GM18867 (cell line): ENCODE data around the gene PDZD2.

ENCODE experiments used
- ATAC-seq: cut with Tn5 transposase; IDR thresholded peaks from one replicate; pipeline ENCODE4 v1.9.1; 2021; ENCODE audit warnings: mild to moderate bottlenecking, moderate library complexity; ENCODE audit not compliant: unreplicated experiment

PDZD2 gene

DNA sequence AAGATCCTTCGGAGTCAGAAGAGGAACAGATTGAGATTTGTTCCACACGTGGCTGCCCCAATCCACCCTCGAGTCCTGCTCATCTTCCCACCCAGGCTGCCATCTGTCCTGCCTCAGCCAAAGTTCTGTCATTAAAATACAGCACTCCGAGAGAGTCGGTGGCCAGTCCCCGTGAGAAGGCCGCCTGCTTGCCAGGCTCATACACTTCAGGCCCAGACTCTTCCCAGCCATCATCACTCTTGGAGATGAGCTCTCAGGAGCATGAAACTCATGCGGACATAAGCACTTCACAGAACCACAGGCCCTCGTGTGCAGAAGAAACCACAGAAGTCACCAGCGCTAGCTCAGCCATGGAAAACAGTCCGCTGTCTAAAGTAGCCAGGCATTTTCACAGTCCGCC lies 449.3 kb downstream of the PDZD2 start:
- ATAC-seq, result no peak

DNA sequence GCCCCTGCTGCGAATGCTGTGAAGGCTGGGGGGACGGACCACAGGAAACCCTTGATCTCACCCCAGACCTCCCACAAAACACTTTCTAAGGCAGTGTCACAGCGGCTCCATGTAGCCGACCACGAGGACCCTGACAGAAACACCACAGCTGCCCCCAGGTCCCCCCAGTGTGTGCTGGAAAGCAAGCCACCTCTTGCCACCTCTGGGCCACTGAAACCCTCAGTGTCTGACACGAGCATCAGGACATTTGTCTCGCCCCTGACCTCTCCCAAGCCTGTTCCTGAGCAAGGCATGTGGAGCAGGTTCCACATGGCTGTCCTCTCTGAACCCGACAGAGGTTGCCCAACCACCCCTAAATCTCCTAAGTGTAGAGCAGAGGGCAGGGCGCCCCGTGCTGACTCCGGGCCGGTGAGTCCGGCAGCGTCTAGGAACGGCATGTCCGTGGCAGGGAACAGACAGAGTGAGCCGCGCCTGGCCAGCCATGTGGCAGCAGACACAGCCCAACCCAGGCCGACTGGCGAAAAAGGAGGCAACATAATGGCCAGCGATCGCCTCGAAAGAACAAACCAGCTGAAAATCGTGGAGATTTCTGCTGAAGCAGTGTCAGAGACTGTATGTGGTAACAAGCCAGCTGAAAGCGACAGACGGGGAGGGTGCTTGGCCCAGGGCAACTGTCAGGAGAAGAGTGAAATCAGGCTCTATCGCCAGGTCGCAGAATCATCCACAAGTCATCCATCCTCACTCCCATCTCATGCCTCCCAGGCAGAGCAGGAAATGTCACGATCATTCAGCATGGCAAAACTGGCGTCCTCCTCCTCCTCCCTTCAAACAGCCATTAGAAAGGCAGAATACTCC lies 450.4 kb downstream of the PDZD2 start:
- ATAC-seq, result no peak

DNA sequence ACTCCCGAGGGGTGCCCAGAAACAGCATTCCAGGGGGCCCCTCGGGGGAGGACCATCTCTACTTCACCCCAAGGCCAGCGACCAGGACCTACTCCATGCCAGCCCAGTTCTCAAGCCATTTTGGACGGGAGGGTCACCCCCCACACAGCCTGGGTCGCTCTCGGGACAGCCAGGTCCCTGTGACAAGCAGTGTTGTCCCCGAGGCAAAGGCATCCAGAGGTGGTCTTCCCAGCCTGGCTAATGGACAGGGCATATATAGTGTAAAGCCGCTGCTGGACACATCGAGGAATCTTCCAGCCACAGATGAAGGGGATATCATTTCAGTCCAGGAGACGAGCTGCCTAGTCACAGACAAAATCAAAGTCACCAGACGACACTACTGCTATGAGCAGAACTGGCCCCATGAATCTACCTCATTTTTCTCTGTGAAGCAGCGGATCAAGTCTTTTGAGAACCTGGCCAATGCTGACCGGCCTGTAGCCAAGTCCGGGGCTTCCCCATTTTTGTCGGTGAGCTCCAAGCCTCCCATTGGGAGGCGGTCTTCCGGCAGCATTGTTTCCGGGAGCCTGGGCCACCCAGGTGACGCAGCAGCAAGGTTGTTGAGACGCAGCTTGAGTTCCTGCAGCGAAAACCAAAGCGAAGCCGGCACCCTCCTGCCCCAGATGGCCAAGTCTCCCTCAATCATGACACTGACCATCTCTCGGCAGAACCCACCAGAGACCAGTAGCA lies 451.3 kb downstream of the PDZD2 start:
- no peak for ATAC-seq

DNA sequence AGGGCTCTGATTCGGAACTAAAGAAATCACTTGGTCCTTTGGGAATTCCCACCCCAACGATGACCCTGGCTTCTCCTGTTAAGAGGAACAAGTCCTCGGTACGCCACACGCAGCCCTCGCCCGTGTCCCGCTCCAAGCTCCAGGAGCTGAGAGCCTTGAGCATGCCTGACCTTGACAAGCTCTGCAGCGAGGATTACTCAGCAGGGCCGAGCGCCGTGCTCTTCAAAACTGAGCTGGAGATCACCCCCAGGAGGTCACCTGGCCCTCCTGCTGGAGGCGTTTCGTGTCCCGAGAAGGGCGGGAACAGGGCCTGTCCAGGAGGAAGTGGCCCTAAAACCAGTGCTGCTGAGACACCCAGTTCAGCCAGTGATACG lies 451.8 kb downstream of the PDZD2 start:
- ATAC-seq, result no peak

DNA sequence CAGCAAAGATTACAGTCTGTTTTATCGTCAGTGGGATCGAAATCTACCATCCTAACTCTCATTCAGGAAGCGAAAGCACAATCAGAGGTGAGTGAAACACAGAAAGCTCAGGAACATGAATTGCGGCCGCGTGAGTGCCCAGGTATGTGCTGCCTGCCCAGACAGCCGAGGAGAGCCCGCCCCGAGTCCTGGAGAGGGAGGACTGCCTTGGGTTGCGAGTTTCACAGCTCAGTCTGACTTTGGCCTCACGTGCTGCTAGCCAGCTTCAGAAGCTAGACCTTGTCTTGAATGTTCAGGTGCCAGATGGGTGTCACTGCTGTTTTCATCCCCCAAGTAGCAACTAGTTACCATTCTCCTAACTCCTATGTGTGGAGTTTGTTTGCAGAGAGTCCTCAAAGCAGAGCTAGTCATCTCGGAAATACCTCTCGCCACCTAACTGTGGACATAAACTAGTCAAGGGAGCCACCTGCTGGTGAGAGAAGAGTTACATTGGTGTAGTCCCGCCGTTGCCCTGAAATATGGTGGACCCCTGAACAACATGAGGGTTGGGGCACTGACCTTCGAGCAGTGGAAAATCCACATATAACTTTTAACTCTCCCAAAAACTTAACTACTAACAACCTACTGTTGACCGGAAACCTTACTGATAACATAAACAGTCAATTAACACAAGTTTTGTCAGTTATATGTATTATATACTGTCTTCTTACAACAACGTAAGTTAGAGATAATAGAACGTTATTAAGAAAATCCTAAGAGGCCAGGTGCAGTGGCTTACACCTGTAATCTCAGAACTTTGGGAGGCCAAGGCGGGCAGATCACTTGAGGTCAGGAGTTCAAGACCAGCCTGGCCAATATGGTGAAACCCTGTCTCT lies 454.2 kb downstream of the PDZD2 start:
- peak; percentile 98 for ATAC-seq

DNA sequence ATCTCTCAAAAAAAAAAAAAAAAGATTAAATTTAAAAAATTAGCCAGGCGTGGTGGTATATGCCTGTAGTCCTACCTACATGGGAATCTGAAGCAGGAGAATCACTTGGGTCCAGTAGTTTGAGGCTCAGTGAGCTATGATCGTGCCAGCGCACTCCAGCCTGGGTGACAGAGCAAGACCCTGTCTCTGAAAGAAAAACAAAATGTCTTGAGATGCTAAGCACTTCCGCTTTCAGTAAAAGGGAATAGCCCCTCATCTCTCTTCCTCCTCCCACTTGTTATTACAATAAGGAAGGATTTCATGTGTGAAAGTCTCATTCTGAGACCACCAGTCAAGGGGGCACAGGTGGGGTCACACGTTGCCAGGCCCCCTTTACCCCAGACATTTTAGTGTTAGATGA lies 455.8 kb downstream of the PDZD2 start:
- no peak for ATAC-seq

DNA sequence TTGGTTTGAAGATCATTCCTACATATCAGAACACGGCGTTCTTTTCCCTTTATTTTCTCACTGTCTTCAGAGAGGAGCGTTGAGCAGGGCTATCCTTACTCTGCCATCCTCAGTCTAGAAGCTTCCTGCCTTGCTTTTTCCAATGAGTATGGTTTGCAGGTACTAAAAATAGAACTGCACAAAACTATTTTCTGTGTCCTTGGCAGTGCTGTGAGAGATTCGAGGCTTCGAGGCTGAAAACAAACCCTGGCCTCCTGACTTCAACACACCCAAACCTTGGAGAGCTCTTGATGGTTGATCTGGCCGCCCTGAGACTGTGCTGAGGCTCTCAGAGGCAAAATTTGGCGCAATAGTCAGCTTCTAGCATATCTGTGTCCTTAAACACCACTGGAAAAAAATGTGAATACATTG lies 456.3 kb downstream of the PDZD2 start:
- no peak for ATAC-seq

DNA sequence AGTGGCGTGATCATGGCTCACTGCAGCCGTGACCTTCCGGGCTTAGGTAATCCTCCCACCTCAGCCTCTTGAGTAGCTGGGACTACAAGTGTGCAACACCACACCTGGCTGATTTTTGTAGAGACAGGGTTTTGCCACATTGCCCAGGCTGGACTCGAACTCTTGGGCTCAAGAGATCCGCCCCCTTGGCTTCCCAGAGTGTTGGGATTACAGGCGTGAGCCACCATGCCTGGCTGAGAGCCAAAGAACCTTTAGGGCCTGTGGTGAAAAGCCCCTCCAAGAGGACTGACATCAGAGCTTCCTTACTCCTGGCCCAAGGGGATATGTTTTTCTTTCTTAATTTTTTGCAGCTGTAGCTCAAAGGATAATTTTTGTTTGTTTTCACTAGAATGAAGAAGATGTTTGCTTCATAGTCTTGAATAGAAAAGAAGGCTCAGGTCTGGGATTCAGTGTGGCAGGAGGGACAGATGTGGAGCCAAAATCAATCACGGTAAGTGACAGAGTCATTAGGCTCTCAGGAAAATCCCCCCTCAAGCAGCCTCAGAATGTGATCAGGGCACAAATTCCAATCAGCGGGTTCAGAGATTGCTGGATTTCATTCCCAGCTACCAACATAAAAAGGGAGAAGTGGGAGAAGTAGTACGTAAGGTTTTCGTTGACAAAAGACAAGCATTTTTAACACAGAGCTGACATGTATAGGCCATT lies 458.1 kb downstream of the PDZD2 start:
- no peak for ATAC-seq

DNA sequence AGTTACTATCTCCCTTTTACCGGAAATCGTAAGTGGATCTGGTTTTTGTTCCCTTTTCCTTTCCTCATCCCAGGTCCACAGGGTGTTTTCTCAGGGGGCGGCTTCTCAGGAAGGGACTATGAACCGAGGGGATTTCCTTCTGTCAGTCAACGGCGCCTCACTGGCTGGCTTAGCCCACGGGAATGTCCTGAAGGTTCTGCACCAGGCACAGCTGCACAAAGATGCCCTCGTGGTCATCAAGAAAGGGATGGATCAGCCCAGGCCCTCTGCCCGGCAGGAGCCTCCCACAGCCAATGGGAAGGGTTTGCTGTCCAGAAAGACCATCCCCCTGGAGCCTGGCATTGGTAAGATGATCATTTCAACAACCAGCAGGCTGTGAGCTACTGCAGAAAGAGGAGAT lies 459.4 kb downstream of the PDZD2 start:
- ATAC-seq, result no peak

DNA sequence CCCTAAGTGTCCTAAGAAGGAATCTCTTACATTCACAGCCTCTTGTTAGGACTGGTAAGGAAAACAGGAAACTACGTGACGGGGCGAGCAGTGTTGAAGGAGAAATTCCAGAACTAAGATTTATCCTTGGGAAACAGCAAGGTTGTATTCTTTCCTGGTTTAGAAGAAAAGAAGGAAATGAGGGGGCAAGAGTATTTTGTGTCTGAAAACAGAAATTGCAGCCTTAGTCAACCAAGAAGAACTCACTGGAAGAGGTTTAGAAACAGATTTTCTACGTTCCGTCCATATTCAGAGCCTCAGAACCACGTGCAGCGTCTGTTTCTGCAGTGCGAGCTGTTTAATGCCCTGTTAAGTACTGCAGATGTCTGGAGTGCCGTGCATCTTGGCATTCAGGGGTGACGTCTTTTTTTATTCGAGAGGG lies 460.0 kb downstream of the PDZD2 start:
- ATAC-seq, result no peak

DNA sequence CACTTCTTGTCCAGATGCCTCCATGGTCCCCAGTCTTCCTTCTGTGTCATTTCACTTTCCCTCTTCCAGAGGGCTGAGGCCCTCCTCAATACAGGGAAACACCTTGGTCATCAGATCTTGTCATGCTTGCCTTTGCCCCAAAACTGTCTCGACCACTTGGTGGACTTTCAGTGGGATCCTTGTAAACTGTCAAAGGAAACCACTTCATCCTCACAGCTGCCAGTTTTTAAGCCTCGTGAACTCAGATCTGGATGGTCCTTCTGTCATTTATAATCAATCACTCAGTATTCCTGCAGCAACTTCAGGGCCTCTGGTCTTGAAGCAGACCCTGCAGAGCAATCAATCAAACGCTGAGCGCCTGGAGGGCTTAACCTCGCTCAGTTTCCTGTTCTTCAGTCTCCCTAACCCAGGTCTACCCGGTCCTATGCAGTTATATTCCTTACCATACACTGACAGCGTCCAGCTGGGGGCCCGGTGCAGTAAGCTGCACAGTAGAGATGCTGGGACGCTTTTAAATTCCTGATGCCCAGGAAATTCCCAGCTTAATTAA lies 460.6 kb downstream of the PDZD2 start:
- no peak for ATAC-seq

DNA sequence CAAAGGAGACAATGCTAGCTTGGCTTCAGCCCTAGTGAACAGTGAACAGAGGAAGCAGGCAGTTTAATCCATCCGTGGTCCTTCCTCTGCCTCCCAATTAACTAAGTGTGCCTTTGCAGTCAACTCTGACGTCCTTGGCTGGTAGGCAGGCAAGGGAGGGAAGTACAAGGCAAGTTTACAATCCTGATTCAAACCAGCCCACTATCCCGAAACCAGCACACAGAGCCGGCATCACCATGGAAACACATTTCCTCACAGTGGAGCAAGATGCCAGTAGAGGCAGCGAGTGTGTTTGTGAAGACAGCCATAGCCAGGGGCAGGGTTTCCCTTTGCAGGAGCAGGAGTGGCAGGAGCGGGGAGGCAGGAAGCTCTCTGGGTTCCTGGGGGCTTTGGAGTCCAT lies 461.3 kb downstream of the PDZD2 start:
- no peak for ATAC-seq

DNA sequence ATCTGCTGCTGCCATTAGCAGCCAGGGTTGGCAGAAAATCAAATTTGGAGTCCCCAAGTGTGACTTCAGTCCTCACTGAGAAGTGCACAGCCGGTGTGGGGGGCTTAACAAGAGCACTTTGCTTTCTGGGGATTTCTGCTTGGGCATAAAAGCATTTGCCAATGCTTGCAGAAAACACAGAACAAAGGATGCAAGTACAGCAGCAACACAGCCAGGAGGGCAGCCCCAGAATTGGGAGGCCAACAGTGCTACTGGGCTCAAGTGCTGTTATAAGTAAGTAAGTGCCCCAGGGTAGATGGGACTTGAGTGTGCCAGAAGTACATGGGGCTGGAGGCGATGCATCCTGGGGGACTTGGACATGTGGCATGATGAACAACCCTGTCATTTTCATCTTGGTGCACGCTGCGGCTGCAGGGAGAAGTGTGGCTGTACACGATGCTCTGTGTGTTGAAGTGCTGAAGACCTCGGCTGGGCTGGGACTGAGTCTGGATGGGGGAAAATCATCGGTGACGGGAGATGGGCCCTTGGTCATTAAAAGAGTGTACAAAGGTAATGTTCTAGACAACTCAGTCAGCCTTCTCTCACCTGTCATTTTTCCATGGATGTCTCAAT lies 461.9 kb downstream of the PDZD2 start:
- no peak for ATAC-seq

DNA sequence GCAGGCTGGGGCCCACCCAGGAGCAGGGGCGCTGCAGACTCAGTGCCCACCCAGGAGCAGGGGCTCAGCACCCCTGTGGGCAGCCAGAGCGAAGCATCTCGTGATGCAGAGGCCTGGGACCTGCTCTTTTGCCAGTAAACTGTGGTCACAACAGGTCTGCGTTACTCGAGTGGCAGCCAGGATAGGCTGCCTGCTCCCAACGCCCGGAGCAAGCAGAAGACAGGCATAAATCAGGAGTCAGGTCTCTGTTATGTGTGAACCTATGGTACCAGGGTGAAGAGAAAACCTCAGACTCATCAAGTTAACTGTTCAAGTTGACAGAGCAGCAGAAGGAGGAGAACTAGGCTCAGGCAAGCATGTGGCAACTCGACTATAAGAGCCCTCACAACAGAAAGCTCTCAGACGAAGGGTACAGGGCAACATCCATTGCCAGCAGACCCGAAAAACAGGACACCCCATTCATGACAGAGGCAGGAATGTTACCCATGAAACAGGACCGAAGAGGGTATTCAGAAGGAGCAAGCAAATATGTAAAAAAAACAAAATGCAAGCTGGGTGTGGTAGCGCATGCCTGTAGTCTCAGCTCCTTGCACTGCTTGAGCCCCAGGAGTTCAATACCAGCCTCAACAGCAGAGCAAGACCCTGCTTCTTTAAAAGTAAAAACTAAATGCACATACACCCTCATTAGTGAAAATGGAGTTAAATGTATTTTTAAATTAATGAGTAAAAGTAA lies 463.5 kb downstream of the PDZD2 start:
- no peak for ATAC-seq

DNA sequence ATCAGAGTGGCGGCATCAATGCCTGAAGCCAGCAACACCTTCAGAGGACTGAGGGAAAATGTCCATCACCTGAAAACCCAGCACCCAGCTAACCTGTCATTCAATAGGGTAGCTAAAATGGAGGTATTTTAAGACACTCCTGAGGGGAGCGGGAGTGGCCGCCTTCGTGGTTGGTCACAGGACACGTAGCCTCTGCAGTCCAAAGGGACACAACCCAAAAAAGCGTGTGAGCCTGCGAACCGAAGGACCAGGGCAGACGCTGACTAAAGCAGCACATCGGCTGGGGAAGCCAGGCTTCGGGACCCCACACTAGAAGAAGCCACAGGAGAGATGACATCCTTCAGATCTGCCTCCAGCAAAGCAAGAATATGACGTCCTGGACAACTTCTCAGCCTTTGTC lies 464.6 kb downstream of the PDZD2 start:
- no peak for ATAC-seq

DNA sequence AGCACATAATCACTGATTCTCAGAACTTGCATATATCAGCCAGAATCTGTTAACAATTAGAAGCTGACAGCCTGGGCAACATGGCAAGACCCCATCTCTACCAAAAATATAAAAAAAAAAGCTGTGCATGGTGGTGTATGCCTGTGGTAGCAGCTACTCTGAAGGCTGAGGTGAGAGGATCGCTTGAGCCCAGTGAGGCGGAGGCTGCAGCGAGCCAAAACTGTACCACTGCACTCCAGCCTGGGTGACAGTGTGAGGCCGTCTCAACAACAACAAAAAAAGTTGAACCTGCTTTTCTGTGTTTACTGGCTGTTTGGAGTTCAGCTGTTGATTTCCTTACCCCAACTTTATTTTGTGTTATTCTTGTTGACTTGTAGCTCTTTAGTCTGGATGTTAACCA lies 468.4 kb downstream of the PDZD2 start:
- no peak for ATAC-seq

DNA sequence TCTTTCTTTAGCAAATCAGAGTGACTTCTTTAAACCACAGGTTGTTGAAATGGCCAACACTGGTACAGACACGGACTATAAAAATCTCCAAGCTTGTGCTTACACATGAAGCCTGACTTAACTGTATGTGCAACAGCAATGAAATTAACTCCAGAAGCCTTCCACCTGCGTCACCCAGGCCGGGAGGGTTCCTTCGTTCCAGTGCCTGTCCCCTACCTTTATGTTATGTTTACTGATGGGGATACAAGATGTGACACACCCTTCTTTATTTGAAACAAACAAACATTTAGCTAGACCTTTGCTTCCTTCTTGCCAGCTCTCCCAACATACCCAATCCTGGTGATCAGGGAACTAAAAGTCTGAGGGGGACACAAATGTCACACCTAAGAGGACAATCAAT lies 469.2 kb downstream of the PDZD2 start:
- no peak for ATAC-seq

DNA sequence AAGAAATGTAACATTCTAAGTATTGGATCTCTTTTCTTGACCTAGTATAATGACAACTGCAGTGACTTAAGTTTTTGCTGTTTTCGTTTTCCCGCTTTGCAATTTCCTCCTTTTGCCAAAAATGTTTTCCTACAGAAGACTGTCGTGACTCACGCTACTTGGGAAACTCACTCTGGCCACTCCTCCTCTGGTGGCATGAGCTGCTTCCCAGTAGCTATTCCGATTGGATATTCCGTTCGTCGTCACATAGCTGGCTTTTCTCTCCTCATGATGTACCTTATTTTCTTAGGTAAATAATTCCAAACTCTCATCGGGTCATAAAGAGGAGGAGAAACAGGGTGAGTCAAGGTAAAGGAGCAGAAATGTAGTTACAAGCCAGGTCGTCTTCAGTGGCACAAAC lies 470.3 kb downstream of the PDZD2 start:
- ATAC-seq, result no peak

DNA sequence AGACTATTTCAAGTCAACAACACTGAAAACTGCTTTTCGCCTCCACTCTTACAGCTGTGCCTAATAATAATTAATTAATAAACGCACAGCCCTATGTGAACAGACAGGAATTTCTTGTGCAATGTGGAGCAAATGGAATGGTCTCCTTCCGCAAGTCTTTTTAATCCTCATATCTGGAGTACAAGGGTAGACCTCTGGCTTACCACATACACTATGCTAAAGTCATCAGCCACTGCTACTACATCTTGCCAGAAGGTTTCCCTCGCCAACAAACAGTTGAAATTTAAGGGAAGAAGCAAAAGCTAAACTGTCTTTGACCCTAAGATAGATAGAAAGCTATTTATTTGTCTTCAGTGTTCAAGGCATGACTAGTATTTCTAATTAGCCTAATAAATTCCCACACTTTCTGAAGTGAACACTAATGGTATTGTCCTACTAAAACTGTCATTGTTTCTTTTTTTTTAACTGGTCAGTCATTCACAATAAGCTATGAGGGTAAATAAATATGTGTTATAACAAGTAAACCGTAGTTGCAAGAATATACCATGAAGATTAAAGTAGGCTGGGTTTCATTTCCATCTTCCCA lies 471.3 kb downstream of the PDZD2 start:
- no peak for ATAC-seq
